GM12878 (cell line): ENCODE results near the gene GRAMD1C. TPM values are rescaled to one million over a fixed set of nuclear protein-coding genes. Genes with fewer than 3 reads are reported as not detected.
A peak's percentile ranks its signal among the peaks of the same experiment; 100 is the strongest.

Source experiments
- ATAC-seq: fragments of 200-7000 bp; cut with Tn5 transposase; 3 replicates; pipeline ENCODE4 v1.9.1; 2020; ENCODE audit warnings: mild to moderate bottlenecking, moderate library complexity
- BruUV-seq: library from RNA; stranded (reverse); fragments of 400-500 nt; replicated peaks from 2 replicates; lab custom pipeline; 2021; lab: Mats Ljungman, UMichigan
- CTCF ChIA-PET: fragments of 300-600 bp; sonication (Branson Sonifier 250); formaldehyde crosslinking; extraction: SDS; loops from one replicate; lab custom pipeline; 2021; ENCODE audit warnings: inconsistent platforms; lab: Yijun Ruan, JAX
- POLR2A ChIA-PET: fragments of 350-600 bp; formaldehyde crosslinking; extraction: SDS; loops from one replicate; lab custom pipeline; 2021; ENCODE audit warnings: inconsistent platforms; lab: Charles Lee
- RAD21 ChIA-PET: fragments of 300-600 bp; sonication (Branson Sonifier 250); formaldehyde crosslinking; loops from one replicate; lab custom pipeline; 2023; ENCODE audit warnings: antibody characterized with exemption; ENCODE audit not compliant: unreplicated experiment; lab: Charles Lee
- SMC1A ChIA-PET: fragments of 300-600 bp; sonication (Branson Sonifier 250); formaldehyde crosslinking; loops from one replicate; lab custom pipeline; 2023; ENCODE audit not compliant: unreplicated experiment, uncharacterized antibody; lab: Charles Lee
- DNase-seq: peaks from one replicate; pipeline ENCODE4 v3.0.0-alpha.2; 2011; ENCODE audit warnings: low read depth, low spot score
- FAIRE-seq: peaks from 3 replicates; lab custom pipeline; 2011; peaks lifted over from hg19 to GRCh38; lab: Jason Lieb, UNC
- H2AFZ ChIP-seq: 2 replicates; pipeline ENCODE4 v1.6.0; 2011; ENCODE audit warnings: low read depth, low read length, control low read depth; ENCODE audit not compliant: control insufficient read depth
- H3K27ac ChIP-seq: 2 replicates; pipeline ENCODE4 v1.5.1; 2011; ENCODE audit warnings: control low read depth; ENCODE audit not compliant: control insufficient read depth, insufficient read depth
- H3K27me3 ChIP-seq, 2 experiments: replicated peaks in 1 of 2; 2 replicates each; pipeline versions ENCODE4 v1.6.0 to v1.6.1; 2011; ENCODE audit warnings: low read length in 1 of 2; ENCODE audit not compliant: control insufficient read depth in 2 of 2, insufficient read depth in 2 of 2
- H3K36me3 ChIP-seq, 2 experiments: 2 replicates each; pipeline ENCODE4 v1.5.1; 2011; ENCODE audit warnings: low read length in 1 of 2; ENCODE audit not compliant: control insufficient read depth in 2 of 2, insufficient read depth in 2 of 2
- H3K4me1 ChIP-seq: 2 replicates; pipeline ENCODE4 v1.6.1; 2011; ENCODE audit warnings: mild to moderate bottlenecking, low read length, moderate library complexity, mixed read lengths; ENCODE audit not compliant: control insufficient read depth, insufficient read depth
- H3K4me2 ChIP-seq: 2 replicates; pipeline ENCODE4 v1.6.0; 2011; ENCODE audit warnings: control low read depth; ENCODE audit not compliant: control insufficient read depth, insufficient read depth
- H3K4me3 ChIP-seq: fragments of 200-600 bp; sonication (generic); 2 replicates; pipeline ENCODE4 v1.5.1; 2016
- H3K79me2 ChIP-seq: 2 replicates; pipeline ENCODE4 v1.6.0; 2011; ENCODE audit warnings: low read length; ENCODE audit not compliant: control insufficient read depth, insufficient read depth
- H3K9ac ChIP-seq: 2 replicates; pipeline ENCODE4 v1.8.0; 2011; ENCODE audit warnings: low read length, control low read depth, mixed read lengths; ENCODE audit not compliant: control insufficient read depth, insufficient read depth
- H3K9me3 ChIP-seq: replicated peaks from 3 replicates; pipeline ENCODE4 v1.5.1; 2011; ENCODE audit warnings: mild to moderate bottlenecking, low read length; ENCODE audit not compliant: control insufficient read depth, insufficient read depth
- H4K20me1 ChIP-seq: 2 replicates; pipeline ENCODE4 v1.6.0; 2011; ENCODE audit not compliant: control insufficient read depth, insufficient read depth
- ATF7 ChIP-seq: fragments of 450-650 bp; IDR thresholded peaks from 2 replicates; pipeline ENCODE4 v1.6.1; 2016; ENCODE audit warnings: low read depth, mild to moderate bottlenecking
- NR2C1 ChIP-seq: fragments of 450-650 bp; IDR thresholded peaks from 2 replicates; pipeline ENCODE4 v1.6.1; 2017; ENCODE audit warnings: antibody characterized with exemption, mild to moderate bottlenecking, moderate library complexity
- RAD51 ChIP-seq: fragments of 450-650 bp; IDR thresholded peaks from 2 replicates; pipeline ENCODE4 v1.6.1; 2016; ENCODE audit warnings: moderate library complexity, mild to moderate bottlenecking, inconsistent platforms
- RB1 ChIP-seq: fragments of 450-650 bp; formaldehyde crosslinking; IDR thresholded peaks from 2 replicates; pipeline ENCODE4 v1.6.1; 2017; ENCODE audit warnings: mild to moderate bottlenecking, borderline replicate concordance
- RBBP5 ChIP-seq: fragments of 200-600 bp; sonication (generic); conservative IDR thresholded peaks from 2 replicates; pipeline ENCODE4 v1.6.1; 2016
- in situ Hi-C: fragments of 300-500 bp; cut with MboI; formaldehyde crosslinking; loops from 9 replicates; pipeline ENCODE4 v1.14.3; 2018; ENCODE audit warnings: mixed read lengths
- intact Hi-C: fragments of 100-400 bp; cut with micrococcal nuclease; formaldehyde crosslinking; loops from one replicate; pipeline ENCODE4 v1.14.2; 2022; ENCODE audit not compliant: unreplicated experiment
- polyA plus RNA-seq, 11 experiments: library from polyadenylated mRNA; depleted of rRNA in 4 of 11; unstranded in 6 of 11; stranded (reverse) in 5 of 11; fragments of >200 nt; fragmentation: Nextera tagmentation in 4 of 11; fragmentation: Illumina TruSeq in 1 of 11; extraction: Ambion mirVana in 4 of 11; extraction: Trizol in 1 of 11; gene quantifications; 1 replicate in 1 of 11; 2 replicates in 10 of 11; pipeline versions ENCODE4 v1.2.1 to v1.2.3, GENCODE V29; 2011 to 2016; ENCODE audit warnings: inconsistent platforms in 2 of 11, missing spikeins in 2 of 11, low read depth in 1 of 11
- total RNA-seq, 4 experiments: library from RNA; depleted of rRNA in 3 of 4; stranded (reverse); fragments of >200 nt in 3 of 4; fragmentation: Illumina TruSeq in 1 of 4; extraction: Trizol in 1 of 4; gene quantifications; 2 replicates each; pipeline versions ENCODE4 v1.2.1 to v1.2.3, GENCODE V29; 2013 to 2021
- TF ChIP-seq, protein P1 (sequence below): fragments of 450-650 bp; IDR thresholded peaks from 2 replicates; pipeline ENCODE4 v1.6.1; 2016; ENCODE audit warnings: mild to moderate bottlenecking, moderate library complexity, borderline replicate concordance

Gene GRAMD1C
- total and polyA plus RNA-seq, 10 of the 15 experiments (the other 5 are each of a cell fraction or from before 2014, with no cell fraction given): 3.2 to 9.2 (median 5.5) TPM

DNA sequence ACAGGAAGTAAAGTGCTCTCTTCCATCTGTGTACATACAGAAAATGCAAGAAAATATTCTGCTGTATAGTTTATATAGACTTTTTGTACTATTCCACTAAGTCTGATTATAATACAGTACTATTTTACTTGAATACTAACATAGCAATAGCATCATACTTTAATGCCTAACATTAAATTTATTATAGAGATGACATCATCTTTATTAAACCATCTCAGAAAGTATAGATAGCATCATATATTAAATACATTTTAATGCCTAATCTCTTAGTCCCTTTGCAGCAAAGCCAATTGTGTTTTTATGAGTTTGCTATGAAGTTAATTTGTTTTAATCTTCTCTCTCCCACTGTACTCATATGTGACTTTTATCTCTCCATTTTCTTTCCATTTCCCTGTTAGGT is 69.5 kb downstream of the GRAMD1C start:
- in situ Hi-C loops: no loop called here
- Histone ChIP-seq H3K27me3 (no peaks in the 10 kb centered on the region), H3K9me3 (no peaks in the 10 kb centered on the region), H3K4me2 (no peak overlapping the region), H3K4me1 (no peaks in the 10 kb centered on the region), H3K36me3 (no peaks in the 10 kb centered on the region), H3K9ac (no peak overlapping the region), H4K20me1 (no peaks in the 10 kb centered on the region), H2AFZ (no peak overlapping the region), H3K79me2 (no peaks in the 10 kb centered on the region), H3K4me3 (no peak overlapping the region), H3K27ac (no peak overlapping the region)
- RAD21 ChIA-PET: interaction anchor here (1.3 to 1.4 kb wide), 3 partner anchors 66 to 173 kb away, joined by 3 to 4 read pairs (median 3); no protein-coding TSS in a partner anchor
- FAIRE-seq (no peak), DNase-seq (no peak), ATAC-seq (no peak)
- POLR2A ChIA-PET: interaction anchor here (0.5 kb wide), 1 partner anchor 21 kb away, joined by 4 read pairs; no protein-coding TSS in a partner anchor
- CTCF ChIA-PET: interaction anchor here (0.8 to 5.9 kb wide), 8 partner anchors 10 to 172 kb away, joined by 3 to 33 read pairs (median 9); partner anchors contain the start of gene GRAMD1C
- intact Hi-C loops: no loop called here
- SMC1A ChIA-PET: interaction anchor here (1.0 to 10.4 kb wide), 7 partner anchors 11 to 820 kb away, joined by 3 to 108 read pairs (median 5); partner anchors contain the start of gene GRAMD1C
- peak; percentile 41; the same call in 1 of the 2 replicates for TF ChIP-seq ATF7
- TF ChIP-seq NR2C1: no peak
- TF ChIP-seq, protein P1, sequence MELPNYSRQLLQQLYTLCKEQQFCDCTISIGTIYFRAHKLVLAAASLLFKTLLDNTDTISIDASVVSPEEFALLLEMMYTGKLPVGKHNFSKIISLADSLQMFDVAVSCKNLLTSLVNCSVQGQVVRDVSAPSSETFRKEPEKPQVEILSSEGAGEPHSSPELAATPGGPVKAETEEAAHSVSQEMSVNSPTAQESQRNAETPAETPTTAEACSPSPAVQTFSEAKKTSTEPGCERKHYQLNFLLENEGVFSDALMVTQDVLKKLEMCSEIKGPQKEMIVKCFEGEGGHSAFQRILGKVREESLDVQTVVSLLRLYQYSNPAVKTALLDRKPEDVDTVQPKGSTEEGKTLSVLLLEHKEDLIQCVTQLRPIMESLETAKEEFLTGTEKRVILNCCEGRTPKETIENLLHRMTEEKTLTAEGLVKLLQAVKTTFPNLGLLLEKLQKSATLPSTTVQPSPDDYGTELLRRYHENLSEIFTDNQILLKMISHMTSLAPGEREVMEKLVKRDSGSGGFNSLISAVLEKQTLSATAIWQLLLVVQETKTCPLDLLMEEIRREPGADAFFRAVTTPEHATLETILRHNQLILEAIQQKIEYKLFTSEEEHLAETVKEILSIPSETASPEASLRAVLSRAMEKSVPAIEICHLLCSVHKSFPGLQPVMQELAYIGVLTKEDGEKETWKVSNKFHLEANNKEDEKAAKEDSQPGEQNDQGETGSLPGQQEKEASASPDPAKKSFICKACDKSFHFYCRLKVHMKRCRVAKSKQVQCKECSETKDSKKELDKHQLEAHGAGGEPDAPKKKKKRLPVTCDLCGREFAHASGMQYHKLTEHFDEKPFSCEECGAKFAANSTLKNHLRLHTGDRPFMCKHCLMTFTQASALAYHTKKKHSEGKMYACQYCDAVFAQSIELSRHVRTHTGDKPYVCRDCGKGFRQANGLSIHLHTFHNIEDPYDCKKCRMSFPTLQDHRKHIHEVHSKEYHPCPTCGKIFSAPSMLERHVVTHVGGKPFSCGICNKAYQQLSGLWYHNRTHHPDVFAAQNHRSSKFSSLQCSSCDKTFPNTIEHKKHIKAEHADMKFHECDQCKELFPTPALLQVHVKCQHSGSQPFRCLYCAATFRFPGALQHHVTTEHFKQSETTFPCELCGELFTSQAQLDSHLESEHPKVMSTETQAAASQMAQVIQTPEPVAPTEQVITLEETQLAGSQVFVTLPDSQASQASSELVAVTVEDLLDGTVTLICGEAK: no peak
- no peak for TF ChIP-seq RAD51
- no peak for TF ChIP-seq RB1
- no peak for TF ChIP-seq RBBP5
- no TSS peak for BruUV-seq
